Measurements from ENCODE around the gene DCDC2B.
"Not testable (repeated sequence)": the region's sequence is repeated elsewhere in the genome, so short reads cannot be mapped to it uniquely, and the experiment has no call there.

Gene DCDC2B

GRCh38 chr1:32208891-32209328 is at the start of gene DCDC2B:
Gene DCDC2B, plus strand, starts transcription at chr1:32209089. Its CDS starts 5 bp downstream, at chr1:32209094.
- DNase-seq = peak; percentile 96 to 98

GRCh38 chr1:32159189-32159588 is 49.7 kb upstream of the DCDC2B start:
- no peak for DNase-seq

GRCh38 chr1:32163405-32163804 is 45.5 kb upstream of the DCDC2B start:
- DNase-seq = no peak

- not testable (repeated sequence) for DNase-seq
Measured at GRCh38 chr1:32165633-32166032, 43.3 kb upstream of the DCDC2B start.

- no peak for DNase-seq
Measured at GRCh38 chr1:32170991-32171390, 37.9 kb upstream of the DCDC2B start.

- no peak for DNase-seq
Measured at GRCh38 chr1:32172621-32173245, 36.2 kb upstream of the DCDC2B start.

GRCh38 chr1:32178380-32179192 is 30.3 kb upstream of the DCDC2B start:
- no peak for DNase-seq

- DNase-seq = peak; percentile 86 to 88
Measured at GRCh38 chr1:32179193-32179442, 29.8 kb upstream of the DCDC2B start.

GRCh38 chr1:32179443-32180185 is 29.3 kb upstream of the DCDC2B start, which contains the start of gene TXLNA:
Gene TXLNA, plus strand, starts transcription at chr1:32179675. Its CDS starts 671 bp downstream, at chr1:32180346.
- DNase-seq = peak; percentile 94 to 97

- peak in 1 of 2 experiments; percentile 40 for DNase-seq
Measured at GRCh38 chr1:32180186-32181060, 28.5 kb upstream of the DCDC2B start.

- no peak for DNase-seq
Measured at GRCh38 chr1:32181065-32181464, 27.8 kb upstream of the DCDC2B start.

GRCh38 chr1:32181563-32181962 is 27.3 kb upstream of the DCDC2B start:
- no peak for DNase-seq

- DNase-seq = no peak
Measured at GRCh38 chr1:32182060-32182459, 26.8 kb upstream of the DCDC2B start.

- DNase-seq = no peak
Measured at GRCh38 chr1:32184650-32185049, 24.2 kb upstream of the DCDC2B start.

- DNase-seq = no peak
Measured at GRCh38 chr1:32186077-32186476, 22.8 kb upstream of the DCDC2B start.

- no peak for DNase-seq
Measured at GRCh38 chr1:32186491-32186890, 22.4 kb upstream of the DCDC2B start.

GRCh38 chr1:32187850-32188249 is 21.0 kb upstream of the DCDC2B start:
- no peak for DNase-seq

GRCh38 chr1:32192220-32192948 is 16.5 kb upstream of the DCDC2B start:
- no peak for DNase-seq

GRCh38 chr1:32194984-32195383 is 13.9 kb upstream of the DCDC2B start:
- no peak for DNase-seq

GRCh38 chr1:32195531-32195930 is 13.4 kb upstream of the DCDC2B start:
- no peak for DNase-seq

- DNase-seq = no peak
Measured at GRCh38 chr1:32195972-32196823, 12.7 kb upstream of the DCDC2B start.
